Mesendoderm (in vitro differentiated cells): ENCODE measurements around the gene HES3.

Experiments
- DNase-seq: peaks from one replicate; pipeline ENCODE4 v3.0.0; 2013
- H2AK5ac ChIP-seq: 2 replicates; pipeline ENCODE4 v1.6.1; 2013; ENCODE audit warnings: low read length, inconsistent platforms
- H2BK120ac ChIP-seq: 2 replicates; pipeline ENCODE4 v1.6.1; 2013; ENCODE audit warnings: low read depth, mild to moderate bottlenecking, low read length, moderate library complexity, mixed read lengths
- H2BK15ac ChIP-seq: replicated peaks from 2 replicates; pipeline ENCODE4 v1.6.1; 2013; ENCODE audit warnings: low read depth, mild to moderate bottlenecking, moderate library complexity
- H2BK5ac ChIP-seq: 2 replicates; pipeline ENCODE4 v1.6.1; 2013; ENCODE audit warnings: low read length, inconsistent platforms
- H3K18ac ChIP-seq: 2 replicates; pipeline ENCODE4 v1.6.1; 2013; ENCODE audit warnings: mild to moderate bottlenecking, low read length, mixed read lengths
- H3K23ac ChIP-seq: one replicate; pipeline ENCODE4 v1.6.1; 2013; ENCODE audit warnings: low read length
- H3K27ac ChIP-seq: 2 replicates; pipeline ENCODE4 v1.5.1; 2013; ENCODE audit warnings: low read depth, mild to moderate bottlenecking, inconsistent platforms, low read length, moderate library complexity
- H3K27me3 ChIP-seq: 2 replicates; pipeline ENCODE4 v1.6.1; 2013; ENCODE audit warnings: low read length, control low read depth, mild to moderate bottlenecking, inconsistent platforms; ENCODE audit not compliant: insufficient read depth, poor library complexity
- H3K36me3 ChIP-seq: 2 replicates; pipeline ENCODE4 v1.6.1; 2013; ENCODE audit warnings: low read length, inconsistent platforms; ENCODE audit not compliant: control insufficient read depth, insufficient read depth
- H3K4ac ChIP-seq: one replicate; pipeline ENCODE4 v1.6.1; 2013; ENCODE audit warnings: low read depth, mild to moderate bottlenecking, low read length, moderate library complexity
- H3K4me1 ChIP-seq: 2 replicates; pipeline ENCODE4 v1.6.1; 2013; ENCODE audit warnings: low read depth, low read length, inconsistent platforms; ENCODE audit not compliant: control insufficient read depth
- H3K4me2 ChIP-seq: 2 replicates; pipeline ENCODE4 v1.6.1; 2013; ENCODE audit warnings: low read length
- H3K4me3 ChIP-seq: 2 replicates; pipeline ENCODE4 v1.5.1; 2013; ENCODE audit warnings: mild to moderate bottlenecking, low read length
- H3K56ac ChIP-seq: one replicate; pipeline ENCODE4 v1.6.1; 2013; ENCODE audit warnings: low read length
- H3K79me1 ChIP-seq: 2 replicates; pipeline ENCODE4 v1.6.1; 2013; ENCODE audit warnings: low read length, inconsistent platforms
- H3K79me2 ChIP-seq: 2 replicates; pipeline ENCODE4 v1.6.1; 2013; ENCODE audit warnings: mild to moderate bottlenecking, low read length; ENCODE audit not compliant: control insufficient read depth, insufficient read depth
- H3K9ac ChIP-seq: 2 replicates; pipeline ENCODE4 v1.6.1; 2013; ENCODE audit warnings: low read length, inconsistent platforms
- H4K5ac ChIP-seq: one replicate; pipeline ENCODE4 v1.6.1; 2013; ENCODE audit warnings: low read length
- H4K8ac ChIP-seq: one replicate; pipeline ENCODE4 v1.6.1; 2013; ENCODE audit warnings: low read depth, mild to moderate bottlenecking, control low read depth, low read length, moderate library complexity
- WGBS: extraction: QIAGEN DNeasy Blood & Tissue Kit; methylation state at CpG from one replicate; pipeline ENCODE4 v1.1.7; 2013; ENCODE audit warnings: low lambda C conversion rate, missing lambda C conversion rate; ENCODE audit not compliant: insufficient coverage; ENCODE audit errors: extremely low coverage; 5-methylcytosine and 5-hydroxymethylcytosine counted together

The HES3 gene

GRCh38 chr1:6224718-6225117 is 19.3 kb upstream of the HES3 start:
- no peak overlapping the region for H2BK5ac ChIP-seq
- H3K36me3 ChIP-seq: peaks cover 14% of the 10 kb centered on the region
- no peak overlapping the region for H3K4me3 ChIP-seq
- no peaks in the 10 kb centered on the region for H3K27me3 ChIP-seq
- H2AK5ac ChIP-seq: no peak overlapping the region
- no peak overlapping the region for H3K9ac ChIP-seq
- H3K27ac ChIP-seq: no peak overlapping the region
- H4K5ac ChIP-seq: no peak overlapping the region
- no peak overlapping the region for H4K8ac ChIP-seq
- H3K4me2 ChIP-seq: no peak overlapping the region
- H2BK15ac ChIP-seq: no peak overlapping the region
- no peak overlapping the region for H3K56ac ChIP-seq
- no peak overlapping the region for H3K23ac ChIP-seq
- no peak overlapping the region for H3K18ac ChIP-seq
- DNase-seq: no peak
- H2BK120ac ChIP-seq: no peak overlapping the region
- WGBS: no CpG with 5 or more reads among the region's 15 CpGs
- no peaks in the 10 kb centered on the region for H3K79me1 ChIP-seq
- no peaks in the 10 kb centered on the region for H3K4me1 ChIP-seq
- H3K4ac ChIP-seq: no peak overlapping the region
- H3K79me2 ChIP-seq: no peaks in the 10 kb centered on the region

- no peak overlapping the region for H3K18ac ChIP-seq
- no peak overlapping the region for H4K8ac ChIP-seq
- no CpG with 5 or more reads among the region's 8 CpGs for WGBS
- no peak overlapping the region for H2BK5ac ChIP-seq
- H2AK5ac ChIP-seq: no peak overlapping the region
- H2BK120ac ChIP-seq: no peak overlapping the region
- no peak overlapping the region for H3K23ac ChIP-seq
- no peak overlapping the region for H3K4ac ChIP-seq
- no peak overlapping the region for H3K4me2 ChIP-seq
- H3K79me2 ChIP-seq: no peaks in the 10 kb centered on the region
- no peak overlapping the region for H3K9ac ChIP-seq
- no peak overlapping the region for H3K27ac ChIP-seq
- H2BK15ac ChIP-seq: no peak overlapping the region
- H3K56ac ChIP-seq: no peak overlapping the region
- no peaks in the 10 kb centered on the region for H3K27me3 ChIP-seq
- H3K4me1 ChIP-seq: no peaks in the 10 kb centered on the region
- H4K5ac ChIP-seq: no peak overlapping the region
- no peak overlapping the region for H3K4me3 ChIP-seq
- DNase-seq: no peak
- no peaks in the 10 kb centered on the region for H3K79me1 ChIP-seq
- H3K36me3 ChIP-seq: peaks cover 14% of the 10 kb centered on the region
These were observed 18.3 kb upstream of the HES3 start for GRCh38 chr1:6225651-6226050.

- Histone ChIP-seq H4K5ac (no peak overlapping the region), H2BK120ac (no peak overlapping the region), H3K56ac (no peak overlapping the region), H3K27me3 (peaks cover 1% of the 10 kb centered on the region), H3K27ac (no peak overlapping the region), H4K8ac (no peak overlapping the region), H2BK5ac (no peak overlapping the region), H3K79me2 (peaks cover 12% of the 10 kb centered on the region), H3K36me3 (peaks cover 4% of the 10 kb centered on the region), H3K23ac (no peak overlapping the region), H3K4me3 (no peak overlapping the region), H2AK5ac (no peak overlapping the region), H3K4me2 (no peak overlapping the region), H3K18ac (no peak overlapping the region), H3K79me1 (peaks cover 14% of the 10 kb centered on the region), H2BK15ac (no peak overlapping the region), H3K4me1 (peaks cover 3% of the 10 kb centered on the region), H3K9ac (no peak overlapping the region), H3K4ac (no peak overlapping the region)
- DNase-seq: no peak
- no CpG with 5 or more reads among the region's 1 CpG for WGBS
These were observed 10.6 kb upstream of the HES3 start for GRCh38 chr1:6233376-6233775.

GRCh38 chr1:6234502-6235295 is 9.3 kb upstream of the HES3 start:
- Histone ChIP-seq H2BK15ac (no peak overlapping the region), H4K8ac (no peak overlapping the region), H3K9ac (peak overlapping the region; percentile 99), H2BK120ac (no peak overlapping the region), H3K4me2 (peak overlapping the region; percentile 91), H3K23ac (no peak overlapping the region), H3K56ac (peak overlapping the region; percentile 99), H3K4me1 (peaks cover 3% of the 10 kb centered on the region), H3K18ac (no peak overlapping the region), H3K79me2 (peaks cover 12% of the 10 kb centered on the region), H3K27me3 (peaks cover 1% of the 10 kb centered on the region), H3K4ac (no peak overlapping the region), H3K36me3 (peaks cover 4% of the 10 kb centered on the region), H3K79me1 (peaks cover 14% of the 10 kb centered on the region), H3K4me3 (peak overlapping the region; percentile 95), H3K27ac (no peak overlapping the region), H2AK5ac (no peak overlapping the region), H4K5ac (no peak overlapping the region), H2BK5ac (no peak overlapping the region)
- no peak for DNase-seq
- WGBS: no CpG with 5 or more reads among the region's 20 CpGs

GRCh38 chr1:6235296-6235677 is 8.7 kb upstream of the HES3 start:
- peaks cover 12% of the 10 kb centered on the region for H3K79me2 ChIP-seq
- peaks cover 4% of the 10 kb centered on the region for H3K36me3 ChIP-seq
- peak overlapping the region; percentile 91 for H3K4me2 ChIP-seq
- peaks cover 1% of the 10 kb centered on the region for H3K27me3 ChIP-seq
- peaks cover 14% of the 10 kb centered on the region for H3K79me1 ChIP-seq
- peak overlapping the region; percentile 8 for H2BK120ac ChIP-seq
- peak overlapping the region; percentile 95 for H3K4me3 ChIP-seq
- peaks cover 3% of the 10 kb centered on the region for H3K4me1 ChIP-seq
- WGBS: no CpG with 5 or more reads among the region's 30 CpGs
- H3K18ac ChIP-seq: peak overlapping the region; percentile 81
- H3K27ac ChIP-seq: no peak overlapping the region
- peak overlapping the region; percentile 99 for H3K9ac ChIP-seq
- H3K4ac ChIP-seq: peak overlapping the region; percentile 94
- DNase-seq: no peak
- H4K8ac ChIP-seq: no peak overlapping the region
- no peak overlapping the region for H2BK15ac ChIP-seq
- peak overlapping the region; percentile 38 for H2AK5ac ChIP-seq
- H4K5ac ChIP-seq: no peak overlapping the region
- no peak overlapping the region for H3K23ac ChIP-seq
- H2BK5ac ChIP-seq: no peak overlapping the region
- peak overlapping the region; percentile 99 for H3K56ac ChIP-seq

- H3K23ac ChIP-seq: no peak overlapping the region
- H3K4me2 ChIP-seq: no peak overlapping the region
- H3K4me1 ChIP-seq: peaks cover 3% of the 10 kb centered on the region
- H2BK5ac ChIP-seq: no peak overlapping the region
- H3K4me3 ChIP-seq: no peak overlapping the region
- H4K8ac ChIP-seq: no peak overlapping the region
- no peak for DNase-seq
- no peak overlapping the region for H2AK5ac ChIP-seq
- no peak overlapping the region for H4K5ac ChIP-seq
- no peak overlapping the region for H3K56ac ChIP-seq
- no peak overlapping the region for H3K9ac ChIP-seq
- H3K36me3 ChIP-seq: peaks cover 3% of the 10 kb centered on the region
- H3K79me1 ChIP-seq: peaks cover 12% of the 10 kb centered on the region
- H3K79me2 ChIP-seq: peaks cover 12% of the 10 kb centered on the region
- H3K27me3 ChIP-seq: peaks cover 15% of the 10 kb centered on the region
- H3K18ac ChIP-seq: no peak overlapping the region
- no CpG with 5 or more reads among the region's 4 CpGs for WGBS
- H2BK120ac ChIP-seq: no peak overlapping the region
- H2BK15ac ChIP-seq: no peak overlapping the region
- no peak overlapping the region for H3K4ac ChIP-seq
- no peak overlapping the region for H3K27ac ChIP-seq
These were observed 6.9 kb upstream of the HES3 start for GRCh38 chr1:6237093-6237492.
